DMS79 treated with DMSO at 0.1 percent for 48 hours (cell line): ENCODE measurements around the gene PRSS22.

Experiments used
- DNase-seq: peaks from one replicate; lab custom pipeline; 2025; lab: John Stamatoyannopoulos, UW

PRSS22 gene

GRCh38 chr16:2881783-2882649 lies 24.0 kb upstream of the PRSS22 start:
- peak; percentile 7 for DNase-seq

GRCh38 chr16:2879854-2880508 lies 22.0 kb upstream of the PRSS22 start:
- DNase-seq = no peak

- DNase-seq = peak; percentile 33
These were observed 17.0 kb upstream of the PRSS22 start for GRCh38 chr16:2874912-2875362.

- DNase-seq = peak; percentile 18
These were observed 16.3 kb upstream of the PRSS22 start for GRCh38 chr16:2874032-2874911.

GRCh38 chr16:2871926-2872325 lies 14.0 kb upstream of the PRSS22 start:
- DNase-seq = no peak

GRCh38 chr16:2867987-2868789 lies 10.2 kb upstream of the PRSS22 start:
- DNase-seq = peak; percentile 88

GRCh38 chr16:2867661-2867986 lies 9.7 kb upstream of the PRSS22 start:
- DNase-seq = no peak

- DNase-seq = no peak
These were observed 8.5 kb upstream of the PRSS22 start for GRCh38 chr16:2866431-2866830.

- no peak for DNase-seq
These were observed 7.7 kb upstream of the PRSS22 start for GRCh38 chr16:2865651-2866050.

GRCh38 chr16:2860826-2861567 lies 3.0 kb upstream of the PRSS22 start:
- DNase-seq = no peak

- no peak for DNase-seq
These were observed 1.8 kb upstream of the PRSS22 start for GRCh38 chr16:2859686-2860265.

- peak; percentile 38 for DNase-seq
These were observed 465 bp upstream of the PRSS22 start for GRCh38 chr16:2858245-2859025.

GRCh38 chr16:2856686-2857450 lies 1.1 kb downstream of the PRSS22 start:
- DNase-seq = no peak

- no peak for DNase-seq
These were observed 1.8 kb downstream of the PRSS22 start for GRCh38 chr16:2856061-2856670.

GRCh38 chr16:2855536-2855935 lies 2.4 kb downstream of the PRSS22 start:
- no peak for DNase-seq

- DNase-seq = no peak
These were observed 3.2 kb downstream of the PRSS22 start for GRCh38 chr16:2854700-2855309.

GRCh38 chr16:2853531-2854073 lies 4.4 kb downstream of the PRSS22 start:
- no peak for DNase-seq
